HepG2 (cell line): ENCODE measurements around the gene GABRA4. TPM values are rescaled to one million over a fixed set of nuclear protein-coding genes. Genes with fewer than 3 reads are reported as not detected.

Experiments used
- ATAC-seq: fragments of 200-7000 bp; cut with Tn5 transposase; 3 replicates; pipeline ENCODE4 v1.9.1; 2020; ENCODE audit warnings: mild to moderate bottlenecking, moderate library complexity
- BruUV-seq: library from RNA; stranded (reverse); fragments of 400-500 nt; replicated peaks from 2 replicates; lab custom pipeline; 2021; lab: Mats Ljungman, UMichigan
- CTCF ChIA-PET: fragments of 300-600 bp; formaldehyde crosslinking; extraction: SDS; loops from one replicate; lab custom pipeline; 2021; ENCODE audit warnings: low total read pairs, inconsistent platforms, low intra/inter-chr PET ratio; lab: Yijun Ruan, JAX
- POLR2A ChIA-PET: fragments of 350-600 bp; sonication (Branson Sonifier 250); formaldehyde crosslinking; loops from one replicate; lab custom pipeline; 2020; ENCODE audit warnings: antibody characterized with exemption, inconsistent platforms; lab: Yijun Ruan, JAX
- DNase-seq: peaks from one replicate; pipeline ENCODE4 v3.0.0-alpha.2; 2015; ENCODE audit warnings: low spot score
- FAIRE-seq: peaks from 3 replicates; lab custom pipeline; 2011; peaks lifted over from hg19 to GRCh38; lab: Jason Lieb, UNC
- H2AFZ ChIP-seq: one replicate; pipeline ENCODE4 v1.6.1; 2011; ENCODE audit warnings: low read length, inconsistent platforms
- H3K27ac ChIP-seq: fragments of 300-600 bp; 3 replicates; pipeline ENCODE4 v1.8.0; 2011; ENCODE audit warnings: mixed run types, mild to moderate bottlenecking, mixed read lengths, low read length, inconsistent platforms; ENCODE audit not compliant: insufficient read depth; ENCODE audit errors: extremely low read length
- H3K27me3 ChIP-seq, 2 experiments: fragments of 200-600 bp in 1 of 2; 2 replicates in 1 of 2; 3 replicates in 1 of 2; pipeline versions ENCODE4 v1.6.0 to v1.8.0; 2011; ENCODE audit warnings: low read length in 2 of 2, mild to moderate bottlenecking in 2 of 2, moderate library complexity in 2 of 2, inconsistent platforms in 1 of 2; ENCODE audit not compliant: insufficient read depth in 2 of 2, control insufficient read depth in 1 of 2
- H3K36me3 ChIP-seq, 2 experiments: fragments of 200-600 bp in 1 of 2; replicated peaks in 1 of 2; 2 replicates in 1 of 2; 3 replicates in 1 of 2; pipeline versions ENCODE4 v1.5.1 to v1.8.0; 2011; ENCODE audit warnings: low read length in 2 of 2, inconsistent platforms in 1 of 2; ENCODE audit not compliant: insufficient read depth in 2 of 2, control insufficient read depth in 1 of 2
- H3K4me1 ChIP-seq: 2 replicates; pipeline ENCODE4 v1.5.1; 2012; ENCODE audit warnings: low read length, inconsistent platforms; ENCODE audit not compliant: insufficient read depth
- H3K4me2 ChIP-seq: 2 replicates; pipeline ENCODE4 v1.6.0; 2011; ENCODE audit warnings: low read depth, low read length, inconsistent platforms
- H3K4me3 ChIP-seq, 3 experiments: fragments of 200-600 bp in 1 of 3; sonication (generic), shearing (Covaris generic) in 1 of 3; replicated peaks in 1 of 3; 2 replicates each; pipeline ENCODE4 v1.5.1; 2011 to 2016; ENCODE audit warnings: low read length in 3 of 3, inconsistent platforms in 2 of 3, low read depth in 2 of 3, mild to moderate bottlenecking in 2 of 3, control low read depth in 1 of 3, mixed read lengths in 1 of 3; ENCODE audit not compliant: insufficient read depth in 1 of 3
- H3K79me2 ChIP-seq: one replicate; pipeline ENCODE4 v1.6.1; 2011; ENCODE audit warnings: low read length, inconsistent platforms; ENCODE audit not compliant: insufficient read depth
- H3K9ac ChIP-seq: 2 replicates; pipeline ENCODE4 v1.6.0; 2011; ENCODE audit warnings: mild to moderate bottlenecking, low read depth, low read length, inconsistent platforms; ENCODE audit not compliant: insufficient read depth
- H3K9me3 ChIP-seq: 2 replicates; pipeline ENCODE4 v1.5.1; 2012; ENCODE audit warnings: mild to moderate bottlenecking, low read length
- H4K20me1 ChIP-seq: 2 replicates; pipeline ENCODE4 v1.6.0; 2011; ENCODE audit warnings: inconsistent platforms, mild to moderate bottlenecking, low read length, moderate library complexity; ENCODE audit not compliant: insufficient read depth
- HOXA7 ChIP-seq: sonication (generic); formaldehyde crosslinking; IDR thresholded peaks from 2 replicates; pipeline ENCODE4 v1.8.1; 2022; ENCODE audit warnings: mild to moderate bottlenecking, missing genetic modification reagents, moderate library complexity
- MTF1 ChIP-seq: sonication (generic); formaldehyde crosslinking; IDR thresholded peaks from 2 replicates; pipeline ENCODE4 v1.5.0; 2020; ENCODE audit warnings: missing genetic modification reagents
- NFIB ChIP-seq: sonication (generic); formaldehyde crosslinking; IDR thresholded peaks from 2 replicates; pipeline ENCODE4 v1.9.0; 2021; ENCODE audit warnings: missing genetic modification reagents, mild to moderate bottlenecking, borderline replicate concordance
- POLR2A ChIP-seq, 2 experiments: IDR thresholded peaks; 2 replicates each; pipeline ENCODE4 v1.6.1; 2011; ENCODE audit warnings: low read depth in 2 of 2, low read length in 2 of 2, mild to moderate bottlenecking in 1 of 2, moderate library complexity in 1 of 2; ENCODE audit not compliant: insufficient read depth in 1 of 2
- SAP130 ChIP-seq: IDR thresholded peaks from 2 replicates; pipeline ENCODE4 v1.6.1; 2016; ENCODE audit warnings: low read depth
- SRF ChIP-seq: IDR thresholded peaks from 2 replicates; pipeline ENCODE4 v1.6.1; 2011; ENCODE audit warnings: mild to moderate bottlenecking, low read depth, low read length, moderate library complexity
- TCF7 ChIP-seq: sonication (generic); IDR thresholded peaks from 2 replicates; pipeline ENCODE4 v1.6.1; 2016; ENCODE audit warnings: antibody characterized with exemption, low read depth
- U2AF1 ChIP-seq: fragments of 200-400 bp; formaldehyde crosslinking; optimal IDR thresholded peaks from 2 replicates; pipeline ENCODE3; 2017; ENCODE audit warnings: mild to moderate bottlenecking, low read depth, low read length
- ZNF18 ChIP-seq: sonication (generic); formaldehyde crosslinking; IDR thresholded peaks from 2 replicates; pipeline ENCODE4 v1.8.0; 2022; ENCODE audit warnings: mild to moderate bottlenecking, missing genetic modification reagents; ENCODE audit not compliant: insufficient replicate concordance
- ZNF781 ChIP-seq: sonication (generic); formaldehyde crosslinking; IDR thresholded peaks from 2 replicates; pipeline ENCODE4 v1.5.1; 2020; ENCODE audit warnings: borderline replicate concordance, mild to moderate bottlenecking, missing genetic modification reagents; ENCODE audit errors: not compliant biosample characterization
- WGBS: methylation state at CpG from one replicate; pipeline ENCODE4 v1.1.6; 2017; ENCODE audit warnings: low lambda C conversion rate; 5-methylcytosine and 5-hydroxymethylcytosine counted together
- in situ Hi-C: cut with HindIII; loops from 2 replicates; pipeline ENCODE4 v1.10.0; 2017; ENCODE audit warnings: low pct_unique_long_range_greater_than_20kb; ENCODE audit not compliant: extremely low pct_ligation_motif_present
- intact Hi-C: fragments of 100-400 bp; cut with micrococcal nuclease; formaldehyde crosslinking; loops from one replicate; pipeline ENCODE4 v1.10.0; 2022; ENCODE audit not compliant: unreplicated experiment
- polyA plus RNA-seq, 8 experiments: library from polyadenylated mRNA; depleted of rRNA in 3 of 8; stranded (reverse) in 7 of 8; unstranded in 1 of 8; fragments of >200 nt; fragmentation: Illumina TruSeq in 4 of 8; extraction: Trizol in 4 of 8; gene quantifications; 2 replicates each; pipeline versions ENCODE4 v1.2.1 to v1.2.3, GENCODE V29; 2011 to 2016; ENCODE audit warnings: low read depth in 4 of 8, missing spikeins in 1 of 8, mixed read lengths in 1 of 8; ENCODE audit not compliant: insufficient read depth in 1 of 8
- total RNA-seq, 5 experiments: library from RNA; depleted of rRNA; stranded (reverse); fragments of >200 nt; fragmentation: Illumina TruSeq; extraction: Trizol; gene quantifications; 2 replicates each; pipeline ENCODE4 v1.2.3, GENCODE V29; 2016; ENCODE audit warnings: low read depth in 1 of 5

Gene GABRA4
- total and polyA plus RNA-seq, 2 of the 13 experiments (the other 11 are each of a cell fraction or from before 2014, with no cell fraction given) = not detected

GRCh38 chr4:46937493-46937892 is 55.9 kb downstream of the GABRA4 start:
- Histone ChIP-seq H3K9me3 (no peaks in the 10 kb centered on the region), H4K20me1 (no peaks in the 10 kb centered on the region), H3K27ac (no peak overlapping the region), H3K27me3 (no peaks in the 10 kb centered on the region), H3K4me3 (no peak overlapping the region), H3K4me1 (0 out of 2 replicates have a peak, but pooled peaks cover 9% of the 10 kb centered on the region), H2AFZ (no peak overlapping the region), H3K79me2 (no peaks in the 10 kb centered on the region), H3K9ac (no peak overlapping the region), H3K4me2 (no peak overlapping the region), H3K36me3 (no peaks in the 10 kb centered on the region)
- CTCF ChIA-PET = no interaction called here
- ATAC-seq (no peak), FAIRE-seq (no peak), DNase-seq (no peak)
- no TSS peak for BruUV-seq
- intact Hi-C loops (loop anchor here (1.0 kb wide), 1 partner anchor 95 kb away; no protein-coding TSS in a partner anchor), in situ Hi-C loops (loop anchor here (10.0 kb wide), 1 partner anchor 97 kb away; the partner anchor contains the start of gene GABRB1)
- POLR2A ChIA-PET = no interaction called here
- WGBS = 0% methylated on average over 1 of the region's 1 CpG
- peak; percentile 73 for TF ChIP-seq SRF
- no peak for TF ChIP-seq POLR2A (IDR thresholded peaks at IDR 0.05; ENCODE audit: insufficient read depth in 1 of 2, low read depth in 2 of 2, low read length in 2 of 2)
- TF ChIP-seq ZNF18 (CRISPR knock-in tag) = no peak

DNA sequence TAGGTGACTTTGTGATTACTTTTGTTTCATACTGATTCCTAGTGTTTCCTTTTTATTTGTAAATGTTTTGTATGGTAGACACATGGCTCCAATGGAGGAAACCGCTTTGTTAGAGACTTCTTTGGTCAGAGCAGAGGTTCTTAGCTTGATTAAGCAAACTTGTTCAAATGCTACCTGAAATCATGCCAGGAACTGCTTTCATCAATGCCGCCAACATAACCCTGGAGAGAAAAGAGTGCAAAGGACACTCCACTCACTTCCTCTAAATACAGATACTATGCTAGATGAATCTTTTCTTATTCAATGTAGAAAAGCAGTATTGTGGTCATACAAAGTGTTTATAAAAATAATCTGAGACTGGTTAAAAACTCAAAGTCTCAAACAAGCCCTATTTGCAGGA is 58.7 kb downstream of the GABRA4 start:
- Histone ChIP-seq H4K20me1 (no peaks in the 10 kb centered on the region), H3K4me1 (0 out of 2 replicates have a peak, but pooled peaks cover 9% of the 10 kb centered on the region), H3K36me3 (no peaks in the 10 kb centered on the region), H3K27ac (no peak overlapping the region), H3K9me3 (no peaks in the 10 kb centered on the region), H3K27me3 (no peaks in the 10 kb centered on the region), H3K79me2 (no peaks in the 10 kb centered on the region), H3K4me2 (no peak overlapping the region), H2AFZ (no peak overlapping the region), H3K9ac (no peak overlapping the region), H3K4me3 (no peak overlapping the region)
- ATAC-seq (peak; percentile 48; the same call in 2 of the 3 replicates), FAIRE-seq (no peak), DNase-seq (peak; percentile 21)
- intact Hi-C loops (loop anchor here (5.0 kb wide), 1 partner anchor 448 kb away; no protein-coding TSS in a partner anchor), in situ Hi-C loops (loop anchor here (10.0 kb wide), 1 partner anchor 100 kb away; the partner anchor contains the start of gene GABRB1)
- TF ChIP-seq U2AF1 = no peak
- TF ChIP-seq NFIB (CRISPR knock-in tag) = no peak
- no peak for TF ChIP-seq ZNF781 (CRISPR knock-in tag)
- TF ChIP-seq MTF1 (CRISPR knock-in tag) = no peak
- peak; percentile 35; the same call in 1 of the 2 replicates for TF ChIP-seq TCF7
- no peak for TF ChIP-seq SAP130 (CRISPR knock-in tag)
- no peak for TF ChIP-seq HOXA7 (CRISPR knock-in tag)
- 13% methylated on average over 2 of the region's 2 CpGs for WGBS
- no TSS peak for BruUV-seq
- ChIA-PET CTCF (no interaction called here), POLR2A (no interaction called here)
